Right atrium auricular region (tissue), 2 donors: Measurements from ENCODE around the gene PCDHGB6. TPM values are rescaled to one million over a fixed set of nuclear protein-coding genes. Genes with fewer than 3 reads are reported as not detected.
"Not testable (repeated sequence)": the region's sequence is repeated elsewhere in the genome, so short reads cannot be mapped to it uniquely, and the experiment has no call there.

Experiments used
- DNase-seq: peaks from one replicate; pipeline ENCODE4 v3.0.0-alpha.2; 2019; ENCODE audit warnings: low spot score
- H3K27ac ChIP-seq, 2 donors: fragments of 200-600 bp; sonication (generic); 1 replicate in 1 of 2; 2 replicates in 1 of 2; pipeline ENCODE4 v1.5.1; 2016 to 2019
- H3K27me3 ChIP-seq, 2 donors: fragments of 200-600 bp; sonication (generic); one replicate each; pipeline versions ENCODE4 v1.5.1 to v1.6.0; 2017 to 2019
- H3K36me3 ChIP-seq: fragments of 200-600 bp; sonication (generic); one replicate; pipeline ENCODE4 v1.5.1; 2016
- H3K4me1 ChIP-seq, 2 donors: fragments of 200-600 bp; sonication (generic); one replicate each; pipeline versions ENCODE4 v1.5.1 to v1.6.0; 2017 to 2019
- H3K4me3 ChIP-seq, 2 donors: fragments of 200-600 bp; sonication (generic); 1 replicate in 1 of 2; 2 replicates in 1 of 2; pipeline ENCODE4 v1.5.1; 2017 to 2019; ENCODE audit warnings: mild to moderate bottlenecking in 1 of 2, moderate library complexity in 1 of 2
- H3K9me3 ChIP-seq, 2 donors: fragments of 200-600 bp; sonication (generic); one replicate each; pipeline ENCODE4 v1.5.1; 2019
- total RNA-seq, 2 donors: library from RNA; depleted of rRNA; stranded (reverse); fragments of >200 nt; gene quantifications; one replicate each; pipeline ENCODE4 v1.1.0, GENCODE V29; 2016
- TF ChIP-seq, protein P1 (sequence below), 2 donors: fragments of 200-600 bp; sonication (generic); IDR thresholded peaks; one replicate each; pipeline ENCODE4 v1.5.1; 2019; ENCODE audit warnings: antibody characterized with exemption in 2 of 2

PCDHGB6 gene
- total RNA-seq, 2 donors from 2014 or later = 5.0 to 7.1 TPM

DNA sequence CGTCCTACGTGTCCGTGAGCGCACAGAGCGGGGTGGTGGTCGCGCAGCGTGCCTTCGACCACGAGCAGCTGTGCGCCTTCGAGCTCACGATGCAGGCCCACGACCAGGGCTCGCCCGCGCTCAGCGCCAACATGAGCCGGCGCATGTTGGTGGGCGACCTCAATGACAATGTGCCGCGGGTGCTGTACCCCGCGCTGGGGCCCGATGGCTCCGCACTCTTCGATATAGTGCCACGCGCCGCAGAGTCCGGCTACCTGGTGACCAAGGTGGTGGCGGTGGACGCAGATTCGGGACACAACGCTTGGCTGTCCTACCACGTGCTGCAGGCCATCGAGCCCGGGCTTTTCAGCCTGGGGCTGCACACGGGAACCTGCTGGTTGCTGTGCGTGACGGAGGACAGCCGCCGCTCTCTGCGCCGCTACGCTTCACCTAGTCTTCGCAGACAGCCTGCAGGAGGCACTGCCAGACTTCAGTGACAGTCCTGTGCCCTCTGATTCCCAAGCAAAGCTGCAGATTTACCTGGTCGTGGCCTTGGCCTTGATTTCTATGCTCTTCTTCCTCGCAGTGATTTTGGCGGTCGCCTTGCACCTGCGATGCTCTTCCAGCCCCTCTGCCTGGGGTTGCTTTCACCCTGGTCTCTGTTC lies 20.1 kb downstream of the PCDHGB6 start:
- no peak overlapping the region for H3K4me3 ChIP-seq
- peaks cover 0 to 18% of the 10 kb centered on the region in 2 donors for H3K4me1 ChIP-seq
- TF ChIP-seq, protein P1, sequence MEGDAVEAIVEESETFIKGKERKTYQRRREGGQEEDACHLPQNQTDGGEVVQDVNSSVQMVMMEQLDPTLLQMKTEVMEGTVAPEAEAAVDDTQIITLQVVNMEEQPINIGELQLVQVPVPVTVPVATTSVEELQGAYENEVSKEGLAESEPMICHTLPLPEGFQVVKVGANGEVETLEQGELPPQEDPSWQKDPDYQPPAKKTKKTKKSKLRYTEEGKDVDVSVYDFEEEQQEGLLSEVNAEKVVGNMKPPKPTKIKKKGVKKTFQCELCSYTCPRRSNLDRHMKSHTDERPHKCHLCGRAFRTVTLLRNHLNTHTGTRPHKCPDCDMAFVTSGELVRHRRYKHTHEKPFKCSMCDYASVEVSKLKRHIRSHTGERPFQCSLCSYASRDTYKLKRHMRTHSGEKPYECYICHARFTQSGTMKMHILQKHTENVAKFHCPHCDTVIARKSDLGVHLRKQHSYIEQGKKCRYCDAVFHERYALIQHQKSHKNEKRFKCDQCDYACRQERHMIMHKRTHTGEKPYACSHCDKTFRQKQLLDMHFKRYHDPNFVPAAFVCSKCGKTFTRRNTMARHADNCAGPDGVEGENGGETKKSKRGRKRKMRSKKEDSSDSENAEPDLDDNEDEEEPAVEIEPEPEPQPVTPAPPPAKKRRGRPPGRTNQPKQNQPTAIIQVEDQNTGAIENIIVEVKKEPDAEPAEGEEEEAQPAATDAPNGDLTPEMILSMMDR (IDR thresholded peaks at IDR 0.05) = no peak
- no peaks in the 10 kb centered on the region for H3K27me3 ChIP-seq
- H3K27ac ChIP-seq = no peak overlapping the region
- H3K36me3 ChIP-seq = peaks cover 7% of the 10 kb centered on the region
- H3K9me3 ChIP-seq = peaks cover 12 to 93% of the 10 kb centered on the region in 2 donors
- DNase-seq = no peak

DNA sequence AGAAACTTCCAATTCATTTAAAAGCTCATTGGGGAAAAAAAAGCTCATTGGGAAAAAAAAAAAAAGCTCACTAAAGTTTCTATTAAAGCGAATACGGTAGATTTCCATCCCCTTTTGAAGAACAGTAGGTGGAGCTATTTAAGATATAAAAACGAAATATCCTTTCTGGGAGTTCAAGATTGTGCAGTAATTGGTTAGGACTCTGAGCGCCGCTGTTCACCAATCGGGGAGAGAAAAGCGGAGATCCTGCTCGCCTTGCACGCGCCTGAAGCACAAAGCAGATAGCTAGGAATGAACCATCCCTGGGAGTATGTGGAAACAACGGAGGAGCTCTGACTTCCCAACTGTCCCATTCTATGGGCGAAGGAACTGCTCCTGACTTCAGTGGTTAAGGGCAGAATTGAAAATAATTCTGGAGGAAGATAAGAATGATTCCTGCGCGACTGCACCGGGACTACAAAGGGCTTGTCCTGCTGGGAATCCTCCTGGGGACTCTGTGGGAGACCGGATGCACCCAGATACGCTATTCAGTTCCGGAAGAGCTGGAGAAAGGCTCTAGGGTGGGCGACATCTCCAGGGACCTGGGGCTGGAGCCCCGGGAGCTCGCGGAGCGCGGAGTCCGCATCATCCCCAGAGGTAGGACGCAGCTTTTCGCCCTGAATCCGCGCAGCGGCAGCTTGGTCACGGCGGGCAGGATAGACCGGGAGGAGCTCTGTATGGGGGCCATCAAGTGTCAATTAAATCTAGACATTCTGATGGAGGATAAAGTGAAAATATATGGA lies 22.7 kb downstream of the PCDHGB6 start, which contains the start of gene PCDHGA12:
Gene PCDHGA12 (plus strand): TSS at position 176 of the 782 bp plus-strand sequence. CDS start 253 bp downstream, at position 429.
- TF ChIP-seq, protein P1 (IDR thresholded peaks at IDR 0.05) = peak in 1 of 2 donors; percentile 74
- Histone ChIP-seq H3K4me3 (peak within 1 kb of the TSS; percentile 9 to 43), H3K27me3 (no peaks in the 10 kb centered on the region), H3K27ac (peak within 1 kb of the TSS; percentile 4 to 23), H3K4me1 (peaks cover 0 to 18% of the 10 kb centered on the region in 2 donors), H3K9me3 (peaks cover 6 to 90% of the 10 kb centered on the region in 2 donors), H3K36me3 (peaks cover 7% of the 10 kb centered on the region)
- DNase-seq = peak; percentile 73

DNA sequence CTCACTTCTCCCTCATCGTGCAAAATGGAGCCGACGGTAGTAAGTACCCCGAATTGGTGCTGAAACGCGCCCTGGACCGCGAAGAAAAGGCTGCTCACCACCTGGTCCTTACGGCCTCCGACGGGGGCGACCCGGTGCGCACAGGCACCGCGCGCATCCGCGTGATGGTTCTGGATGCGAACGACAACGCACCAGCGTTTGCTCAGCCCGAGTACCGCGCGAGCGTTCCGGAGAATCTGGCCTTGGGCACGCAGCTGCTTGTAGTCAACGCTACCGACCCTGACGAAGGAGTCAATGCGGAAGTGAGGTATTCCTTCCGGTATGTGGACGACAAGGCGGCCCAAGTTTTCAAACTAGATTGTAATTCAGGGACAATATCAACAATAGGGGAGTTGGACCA lies 23.5 kb downstream of the PCDHGB6 start:
- Histone ChIP-seq H3K9me3 (peaks cover 8 to 90% of the 10 kb centered on the region in 2 donors), H3K27ac (peak overlapping the region in 1 of 2 donors; percentile 4), H3K27me3 (no peaks in the 10 kb centered on the region), H3K4me1 (peaks cover 0 to 18% of the 10 kb centered on the region in 2 donors), H3K36me3 (peaks cover 7% of the 10 kb centered on the region), H3K4me3 (peak overlapping the region; percentile 9 to 43)
- no peak for DNase-seq
- TF ChIP-seq, protein P1 (IDR thresholded peaks at IDR 0.05) = no peak

DNA sequence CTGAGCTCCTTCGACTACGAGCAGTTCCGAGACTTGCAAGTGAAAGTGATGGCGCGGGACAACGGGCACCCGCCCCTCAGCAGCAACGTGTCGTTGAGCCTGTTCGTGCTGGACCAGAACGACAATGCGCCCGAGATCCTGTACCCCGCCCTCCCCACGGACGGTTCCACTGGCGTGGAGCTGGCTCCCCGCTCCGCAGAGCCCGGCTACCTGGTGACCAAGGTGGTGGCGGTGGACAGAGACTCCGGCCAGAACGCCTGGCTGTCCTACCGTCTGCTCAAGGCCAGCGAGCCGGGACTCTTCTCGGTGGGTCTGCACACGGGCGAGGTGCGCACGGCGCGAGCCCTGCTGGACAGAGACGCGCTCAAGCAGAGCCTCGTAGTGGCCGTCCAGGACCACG lies 24.5 kb downstream of the PCDHGB6 start:
- peaks cover 0 to 18% of the 10 kb centered on the region in 2 donors for H3K4me1 ChIP-seq
- H3K4me3 ChIP-seq, DNase-seq, H3K27me3 ChIP-seq, H3K27ac ChIP-seq, H3K36me3 ChIP-seq: not testable (repeated sequence)
- peaks cover 13 to 88% of the 10 kb centered on the region in 2 donors for H3K9me3 ChIP-seq

DNA sequence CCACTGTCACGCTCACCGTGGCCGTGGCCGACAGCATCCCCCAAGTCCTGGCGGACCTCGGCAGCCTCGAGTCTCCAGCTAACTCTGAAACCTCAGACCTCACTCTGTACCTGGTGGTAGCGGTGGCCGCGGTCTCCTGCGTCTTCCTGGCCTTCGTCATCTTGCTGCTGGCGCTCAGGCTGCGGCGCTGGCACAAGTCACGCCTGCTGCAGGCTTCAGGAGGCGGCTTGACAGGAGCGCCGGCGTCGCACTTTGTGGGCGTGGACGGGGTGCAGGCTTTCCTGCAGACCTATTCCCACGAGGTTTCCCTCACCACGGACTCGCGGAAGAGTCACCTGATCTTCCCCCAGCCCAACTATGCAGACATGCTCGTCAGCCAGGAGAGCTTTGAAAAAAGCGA lies 24.9 kb downstream of the PCDHGB6 start:
- not testable (repeated sequence) for H3K4me3 ChIP-seq, DNase-seq, H3K27me3 ChIP-seq, H3K36me3 ChIP-seq, H3K27ac ChIP-seq
- H3K9me3 ChIP-seq = peaks cover 11 to 87% of the 10 kb centered on the region in 2 donors
- peaks cover 0 to 18% of the 10 kb centered on the region in 2 donors for H3K4me1 ChIP-seq

DNA sequence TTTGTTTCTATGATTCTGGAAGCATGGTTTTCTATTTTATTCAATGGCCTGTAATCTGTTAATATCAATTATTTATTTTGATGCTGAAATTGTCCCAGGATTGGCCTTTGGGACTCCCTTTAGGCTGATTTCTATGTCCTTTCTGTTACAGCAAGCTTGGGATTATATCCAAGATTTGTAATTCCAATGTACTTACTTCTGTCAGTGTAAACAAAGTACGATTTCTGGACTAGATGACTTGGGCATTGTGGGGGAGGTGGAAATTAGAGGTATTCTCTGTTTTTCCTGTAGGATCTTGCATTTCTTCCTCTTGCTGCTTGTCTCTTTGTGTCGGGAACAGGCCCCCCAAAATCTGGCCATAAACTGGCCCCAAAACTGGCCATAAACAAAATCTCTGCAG lies 26.2 kb downstream of the PCDHGB6 start:
- peaks cover 0 to 18% of the 10 kb centered on the region in 2 donors for H3K4me1 ChIP-seq
- peaks cover 7 to 74% of the 10 kb centered on the region in 2 donors for H3K9me3 ChIP-seq
- no peak overlapping the region for H3K27ac ChIP-seq

More for the DNA sequence above, 26.2 kb downstream of the PCDHGB6 start:
- H3K4me3 ChIP-seq = no peak overlapping the region
- no peak for DNase-seq
- H3K36me3 ChIP-seq = no peaks in the 10 kb centered on the region
- no peaks in the 10 kb centered on the region for H3K27me3 ChIP-seq
- TF ChIP-seq, protein P1 (IDR thresholded peaks at IDR 0.05) = no peak
